Thyroid gland (tissue), 4 donors: ENCODE results near the gene AKT2.

ENCODE experiments used
- CTCF ChIP-seq, 6 experiments: fragments of 200-600 bp in 3 of 6; fragments of 450-650 bp in 3 of 6; sonication (generic) in 3 of 6; IDR thresholded peaks; one replicate each; pipeline ENCODE4 v1.5.1; 2016 to 2019; ENCODE audit warnings: antibody characterized with exemption in 6 of 6, mild to moderate bottlenecking in 2 of 6, inconsistent platforms in 1 of 6, moderate library complexity in 1 of 6
- POLR2A ChIP-seq, 2 donors: fragments of 450-650 bp; IDR thresholded peaks; one replicate each; pipeline ENCODE4 v1.6.1; 2017; ENCODE audit warnings: antibody characterized with exemption in 2 of 2, mild to moderate bottlenecking in 2 of 2, moderate library complexity in 1 of 2

DNA sequence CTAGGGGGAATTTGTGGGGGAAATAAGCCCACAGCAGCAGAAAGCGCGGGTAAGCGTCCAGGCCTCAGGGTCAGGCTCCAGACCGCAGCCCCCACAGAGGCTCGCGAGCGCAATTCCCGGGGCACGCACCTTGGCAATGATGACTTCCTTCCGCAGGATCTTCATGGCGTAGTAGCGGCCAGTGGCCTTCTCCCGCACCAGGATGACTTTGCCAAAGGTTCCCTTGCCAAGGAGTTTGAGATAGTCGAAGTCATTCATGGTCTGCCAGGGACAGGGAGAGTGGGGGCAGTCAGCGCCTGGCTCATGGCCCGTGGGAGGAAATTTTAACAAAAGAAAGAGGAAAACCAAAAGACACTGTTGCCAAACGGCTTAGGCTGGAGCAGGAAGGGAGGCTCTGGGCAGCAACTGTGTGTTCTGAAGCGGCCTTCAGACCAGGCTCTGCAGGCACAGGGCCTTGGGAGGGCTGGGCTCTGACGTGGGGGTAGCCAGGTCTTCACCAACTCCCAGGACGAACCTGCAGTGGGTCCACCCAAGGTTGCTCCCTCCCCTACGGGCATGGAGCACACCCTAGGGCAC lies 43.2 kb downstream of the AKT2 start:
- TF ChIP-seq CTCF (IDR thresholded peaks at IDR 0.05) = no peak
- no peak for TF ChIP-seq POLR2A (IDR thresholded peaks at IDR 0.05)
